Neuronal stem cell (in vitro differentiated cells): ENCODE results near the gene ARHGAP11B.
A peak's percentile ranks its signal among the peaks of the same experiment; 100 is the strongest.
"Not testable (repeated sequence)": the region's sequence is repeated elsewhere in the genome, so short reads cannot be mapped to it uniquely, and the experiment has no call there.

Experiments used
- DNase-seq: peaks from one replicate; pipeline ENCODE4 v3.0.0-alpha.2; 2013; ENCODE audit warnings: low spot score
- H2AFZ ChIP-seq: one replicate; pipeline ENCODE4 v1.6.1; 2013; ENCODE audit warnings: mild to moderate bottlenecking, low read length, inconsistent platforms
- H2AK5ac ChIP-seq: 2 replicates; pipeline ENCODE4 v1.6.1; 2013; ENCODE audit warnings: low read depth, mild to moderate bottlenecking, inconsistent platforms, low read length, moderate library complexity, mixed read lengths
- H2BK120ac ChIP-seq: 2 replicates; pipeline ENCODE4 v1.6.1; 2013; ENCODE audit warnings: low read depth, mild to moderate bottlenecking, inconsistent platforms, low read length, moderate library complexity, mixed read lengths
- H2BK12ac ChIP-seq: one replicate; pipeline ENCODE4 v1.6.1; 2013; ENCODE audit warnings: low read length, inconsistent platforms
- H2BK15ac ChIP-seq: 2 replicates; pipeline ENCODE4 v1.6.1; 2013; ENCODE audit warnings: mild to moderate bottlenecking, low read length, inconsistent platforms, mixed read lengths
- H2BK5ac ChIP-seq: one replicate; pipeline ENCODE4 v1.6.1; 2013; ENCODE audit warnings: inconsistent platforms, mild to moderate bottlenecking, low read length, moderate library complexity
- H3K14ac ChIP-seq: one replicate; pipeline ENCODE4 v1.6.1; 2013; ENCODE audit warnings: low read length, inconsistent platforms
- H3K18ac ChIP-seq: 2 replicates; pipeline ENCODE4 v1.6.1; 2013; ENCODE audit warnings: low read length, inconsistent platforms
- H3K23ac ChIP-seq: 2 replicates; pipeline ENCODE4 v1.6.1; 2013; ENCODE audit warnings: low read depth, mild to moderate bottlenecking, mixed read lengths, low read length, inconsistent platforms; ENCODE audit not compliant: poor library complexity
- H3K27ac ChIP-seq: replicated peaks from 3 replicates; pipeline ENCODE4 v1.5.1; 2013; ENCODE audit warnings: low read length, inconsistent platforms
- H3K27me3 ChIP-seq, 3 experiments: 2 replicates each; pipeline ENCODE4 v1.6.1; 2013; ENCODE audit warnings: low read length in 3 of 3, mild to moderate bottlenecking in 2 of 3, inconsistent platforms in 1 of 3, low read depth in 1 of 3, mixed read lengths in 1 of 3, moderate library complexity in 1 of 3; ENCODE audit not compliant: control insufficient read depth in 3 of 3, insufficient read depth in 3 of 3
- H3K36me3 ChIP-seq, 2 donors: replicated peaks in 1 of 2; 2 replicates each; pipeline ENCODE4 v1.6.1; 2013; ENCODE audit warnings: low read length in 2 of 2; ENCODE audit not compliant: control insufficient read depth in 2 of 2, insufficient read depth in 2 of 2
- H3K4ac ChIP-seq: 2 replicates; pipeline ENCODE4 v1.6.1; 2013; ENCODE audit warnings: inconsistent platforms, mild to moderate bottlenecking, low read length, moderate library complexity
- H3K4me1 ChIP-seq, 2 donors: 1 replicate in 1 of 2; 2 replicates in 1 of 2; pipeline ENCODE4 v1.6.1; 2013; ENCODE audit warnings: low read length in 2 of 2, low read depth in 1 of 2; ENCODE audit not compliant: control insufficient read depth in 2 of 2, insufficient read depth in 1 of 2
- H3K4me2 ChIP-seq: one replicate; pipeline ENCODE4 v1.6.1; 2013; ENCODE audit warnings: mild to moderate bottlenecking, low read length, inconsistent platforms; ENCODE audit not compliant: insufficient read depth, poor library complexity, severe bottlenecking
- H3K4me3 ChIP-seq, 2 donors: 2 replicates each; pipeline ENCODE4 v1.5.1; 2013; ENCODE audit warnings: low read length in 2 of 2, mild to moderate bottlenecking in 2 of 2, inconsistent platforms in 1 of 2, moderate library complexity in 1 of 2
- H3K79me1 ChIP-seq: one replicate; pipeline ENCODE4 v1.6.1; 2013; ENCODE audit warnings: low read depth, mild to moderate bottlenecking, inconsistent platforms, low read length, moderate library complexity
- H3K9ac ChIP-seq: one replicate; pipeline ENCODE4 v1.6.1; 2013; ENCODE audit warnings: mild to moderate bottlenecking, low read depth, low read length, inconsistent platforms; ENCODE audit not compliant: poor library complexity
- H3K9me3 ChIP-seq, 2 donors: replicated peaks in 1 of 2; 2 replicates each; pipeline versions ENCODE3 to v1.6.1; 2013; ENCODE audit warnings: low read length in 2 of 2, mild to moderate bottlenecking in 2 of 2, inconsistent platforms in 1 of 2, low read depth in 1 of 2, mixed read lengths in 1 of 2, moderate library complexity in 1 of 2; ENCODE audit not compliant: control insufficient read depth in 2 of 2, insufficient read depth in 1 of 2
- H4K8ac ChIP-seq: one replicate; pipeline ENCODE4 v1.6.1; 2013; ENCODE audit warnings: low read depth, mild to moderate bottlenecking, inconsistent platforms, low read length, moderate library complexity
- H4K91ac ChIP-seq: one replicate; pipeline ENCODE4 v1.6.1; 2013; ENCODE audit warnings: low read length, low read depth, mild to moderate bottlenecking, inconsistent platforms; ENCODE audit not compliant: poor library complexity
- WGBS, 2 donors: extraction: QIAGEN DNeasy Blood & Tissue Kit; methylation state at CpG; one replicate each; pipeline ENCODE4 v1.1.7; 2013; ENCODE audit warnings: missing lambda C conversion rate in 2 of 2, mixed read lengths in 1 of 2; ENCODE audit not compliant: insufficient read length in 2 of 2, insufficient replicate concordance in 1 of 2; ENCODE audit errors: extremely low coverage in 2 of 2; 5-methylcytosine and 5-hydroxymethylcytosine counted together

ARHGAP11B gene

GRCh38 chr15:30625436-30626193 lies at the start of gene ARHGAP11B:
TSS of gene ARHGAP11B (plus strand) at chr15:30626128.
- Histone ChIP-seq H3K4me3 (peak within 1 kb of the TSS; percentile 54 to 87), H3K9ac (peak within 1 kb of the TSS; percentile 77), H3K27ac (peak within 1 kb of the TSS; percentile 78), H3K4me2 (peak within 1 kb of the TSS; percentile 40), H2AFZ (peak within 1 kb of the TSS; percentile 93)
- H3K36me3 ChIP-seq, H2BK120ac ChIP-seq, H2BK12ac ChIP-seq, H2BK5ac ChIP-seq, H3K14ac ChIP-seq, H3K9me3 ChIP-seq, H3K4ac ChIP-seq, H3K18ac ChIP-seq, H2BK15ac ChIP-seq, H3K4me1 ChIP-seq, H2AK5ac ChIP-seq, H4K8ac ChIP-seq, H3K79me1 ChIP-seq, H3K23ac ChIP-seq, H4K91ac ChIP-seq, H3K27me3 ChIP-seq: not testable (repeated sequence)
- DNase-seq, result peak; percentile 91
- WGBS, 2 donors, result no CpG with 5 or more reads among the region's 35 CpGs

GRCh38 chr15:30579394-30579970 lies 46.4 kb upstream of the ARHGAP11B start:
- H2BK12ac ChIP-seq, H4K91ac ChIP-seq, H3K27me3 ChIP-seq, H3K14ac ChIP-seq, H2BK120ac ChIP-seq, H2AK5ac ChIP-seq, H3K27ac ChIP-seq, H3K9me3 ChIP-seq, H3K18ac ChIP-seq, DNase-seq, H2BK15ac ChIP-seq, H3K4me3 ChIP-seq, H2BK5ac ChIP-seq, H3K79me1 ChIP-seq, H4K8ac ChIP-seq, H3K4me1 ChIP-seq, H3K23ac ChIP-seq, H3K4me2 ChIP-seq, H3K9ac ChIP-seq, H3K4ac ChIP-seq, H3K36me3 ChIP-seq, H2AFZ ChIP-seq: not testable (repeated sequence)
- WGBS, 2 donors, result no CpG with 5 or more reads among the region's 6 CpGs

- H3K4ac ChIP-seq, H3K79me1 ChIP-seq, H3K27me3 ChIP-seq, H3K4me3 ChIP-seq, H2AK5ac ChIP-seq, H2BK12ac ChIP-seq, H3K14ac ChIP-seq, H3K18ac ChIP-seq, H3K9ac ChIP-seq, H3K23ac ChIP-seq, H3K27ac ChIP-seq, H2BK15ac ChIP-seq, H2AFZ ChIP-seq, H4K91ac ChIP-seq, H3K9me3 ChIP-seq, H4K8ac ChIP-seq, H2BK5ac ChIP-seq, H3K4me2 ChIP-seq, DNase-seq, H3K36me3 ChIP-seq, H2BK120ac ChIP-seq, H3K4me1 ChIP-seq: not testable (repeated sequence)
- WGBS, 2 donors, result no CpG with 5 or more reads among the region's 4 CpGs
Measured at GRCh38 chr15:30580716-30581115, 45.2 kb upstream of the ARHGAP11B start.

GRCh38 chr15:30598953-30599352 lies 27.0 kb upstream of the ARHGAP11B start:
- WGBS, 2 donors, result no CpG with 5 or more reads among the region's 2 CpGs

More at GRCh38 chr15:30598953-30599352, 27.0 kb upstream of the ARHGAP11B start:
- H3K18ac ChIP-seq, H3K4ac ChIP-seq, H3K4me1 ChIP-seq, H4K8ac ChIP-seq, H3K4me2 ChIP-seq, H3K36me3 ChIP-seq, H3K79me1 ChIP-seq, H3K23ac ChIP-seq, H2BK120ac ChIP-seq, H2BK12ac ChIP-seq, H4K91ac ChIP-seq, DNase-seq, H3K14ac ChIP-seq, H3K9ac ChIP-seq, H3K4me3 ChIP-seq, H3K27me3 ChIP-seq, H3K9me3 ChIP-seq, H3K27ac ChIP-seq, H2BK15ac ChIP-seq, H2BK5ac ChIP-seq, H2AFZ ChIP-seq, H2AK5ac ChIP-seq: not testable (repeated sequence)
